Left ventricle myocardium inferior (tissue), 1 donor: ENCODE data around the gene AMPD2. TPM values are rescaled to one million over a fixed set of nuclear protein-coding genes. Genes with fewer than 3 reads are reported as not detected.

ENCODE experiments used
- DNase-seq: peaks from one replicate; pipeline ENCODE4 v3.0.0-alpha.2; 2020
- H3K27ac ChIP-seq: fragments of 200-600 bp; replicated peaks from 2 replicates; pipeline ENCODE4 v1.8.0; 2021
- H3K27me3 ChIP-seq: fragments of 200-600 bp; 2 replicates; pipeline ENCODE4 v1.8.0; 2021; ENCODE audit warnings: low read depth
- H3K36me3 ChIP-seq: fragments of 200-600 bp; 2 replicates; pipeline ENCODE4 v1.8.0; 2021
- H3K4me1 ChIP-seq: fragments of 200-600 bp; 2 replicates; pipeline ENCODE4 v1.8.0; 2021
- H3K4me3 ChIP-seq: fragments of 200-600 bp; 2 replicates; pipeline ENCODE4 v1.8.0; 2021; ENCODE audit warnings: mild to moderate bottlenecking, moderate library complexity
- H3K9me3 ChIP-seq: fragments of 200-600 bp; replicated peaks from 2 replicates; pipeline ENCODE4 v1.8.0; 2021
- CTCF ChIP-seq: fragments of 200-600 bp; IDR thresholded peaks from 2 replicates; pipeline ENCODE4 v1.8.0; 2021; ENCODE audit warnings: antibody characterized with exemption, mild to moderate bottlenecking, borderline replicate concordance
- intact Hi-C: fragments of 100-400 bp; cut with micrococcal nuclease; formaldehyde crosslinking; loops from one replicate; pipeline ENCODE4 v1.11.0; 2022
- total RNA-seq: library from RNA; stranded (reverse); fragmentation: NEBNext Ultra II Directional; extraction: Animal tissue kit (Norgen Biotek cat#: 25700); gene quantifications from one replicate; pipeline ENCODE4 v1.2.1, GENCODE V29; 2021
- donor health status: DM: no; HTN: yes; CAD: no; lungs with severe emphysema.

The AMPD2 gene
- total RNA-seq, 1 donor from 2014 or later: 12.9 TPM

DNA sequence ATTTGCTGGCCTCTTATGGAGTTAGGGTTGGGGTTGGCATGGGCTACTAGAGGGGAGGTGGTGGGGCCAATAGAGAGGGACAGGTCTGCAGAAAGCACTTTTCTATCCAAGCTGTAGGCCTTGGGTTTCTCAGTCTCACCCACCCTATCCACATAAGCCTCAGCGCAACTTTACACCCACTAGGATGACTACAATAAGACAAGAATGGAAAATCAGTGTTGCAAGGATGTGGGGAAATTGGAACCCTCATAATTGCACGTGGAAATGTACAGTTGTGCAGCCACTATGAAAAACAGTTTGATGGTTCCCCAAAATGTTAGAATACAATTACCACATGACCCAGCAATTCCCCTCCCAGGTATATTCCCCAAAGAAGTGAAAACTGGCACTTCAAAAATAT, 22.2 kb downstream of the AMPD2 start:
- intact Hi-C loops: loop anchor here (5.0 kb wide), 1 partner anchor 130 kb away; no protein-coding TSS in a partner anchor
- Histone ChIP-seq H3K36me3 (no peaks in the 10 kb centered on the region), H3K9me3 (peaks cover 5% of the 10 kb centered on the region), H3K4me1 (peaks cover 7% of the 10 kb centered on the region), H3K27ac (no peak overlapping the region), H3K27me3 (peaks cover 4% of the 10 kb centered on the region), H3K4me3 (no peak overlapping the region)
- no peak for TF ChIP-seq CTCF
- no peak for DNase-seq

DNA sequence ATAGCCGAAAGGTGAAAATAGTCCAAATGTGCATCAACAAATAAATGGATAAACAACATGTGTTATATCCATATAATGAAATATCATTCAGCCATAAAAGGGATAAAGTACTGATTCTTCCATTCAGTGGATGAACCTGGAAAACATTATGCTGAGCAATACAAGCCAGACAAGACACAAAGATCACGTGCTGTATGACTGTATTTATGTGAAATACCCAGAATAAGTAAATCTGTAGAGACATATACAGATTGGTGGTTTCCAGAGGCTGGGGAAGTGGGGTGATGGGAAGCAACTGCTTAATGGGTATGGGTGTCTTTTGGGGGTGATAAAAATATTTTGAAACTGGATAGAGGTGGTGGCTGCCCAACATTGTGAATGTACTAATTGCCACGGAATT, 23.0 kb downstream of the AMPD2 start:
- TF ChIP-seq CTCF: no peak
- intact Hi-C loops: loop anchor here (5.0 kb wide), 1 partner anchor 130 kb away; no protein-coding TSS in a partner anchor
- H3K9me3 ChIP-seq: peaks cover 5% of the 10 kb centered on the region
- H3K27ac ChIP-seq: no peak overlapping the region
- no peak for DNase-seq
- no peaks in the 10 kb centered on the region for H3K36me3 ChIP-seq
- H3K4me1 ChIP-seq: peaks cover 7% of the 10 kb centered on the region
- H3K4me3 ChIP-seq: no peak overlapping the region
- peaks cover 4% of the 10 kb centered on the region for H3K27me3 ChIP-seq

DNA sequence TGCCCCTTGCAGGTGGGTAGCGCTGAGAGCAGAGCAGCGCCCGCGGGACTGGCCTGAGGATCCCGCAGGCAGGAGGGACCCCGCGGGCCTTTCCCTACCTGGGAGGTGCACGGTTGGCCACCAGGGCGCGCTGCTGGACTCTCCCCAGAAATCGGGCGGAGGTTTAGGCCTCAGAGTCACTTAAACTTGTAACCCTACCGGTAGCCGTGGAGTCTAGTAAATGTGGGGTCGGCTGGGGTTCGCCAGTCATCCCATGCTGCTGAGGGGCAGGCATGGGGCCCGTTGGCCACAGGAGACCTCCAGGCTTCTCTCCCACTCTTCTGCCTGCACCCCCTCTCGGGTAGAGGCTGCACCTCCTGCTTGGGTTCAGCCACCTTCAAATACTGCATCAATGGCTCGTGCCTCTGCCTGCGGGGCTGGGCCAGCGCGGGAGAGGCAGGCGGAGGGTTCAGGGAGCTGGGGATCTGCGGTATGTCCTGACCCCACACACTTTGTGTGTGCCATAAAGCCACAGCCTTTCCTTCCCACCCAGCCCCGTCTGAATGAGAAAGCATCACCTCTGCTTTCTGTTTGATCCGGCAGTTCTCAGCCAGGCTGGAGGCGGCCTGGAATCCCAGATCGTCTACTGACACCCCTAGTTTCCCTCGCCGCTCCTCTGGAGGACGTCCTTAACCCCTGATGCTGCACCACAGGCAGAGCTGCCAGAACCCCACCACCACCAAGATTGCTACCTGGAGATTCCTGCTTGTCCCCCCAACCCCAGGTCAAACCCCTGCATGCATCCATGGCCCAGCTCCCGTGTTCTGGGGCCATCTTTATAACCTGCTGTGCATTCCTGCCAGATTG, 24.0 kb downstream of the AMPD2 start:
- Histone ChIP-seq H3K4me3 (no peak overlapping the region), H3K4me1 (peaks cover 7% of the 10 kb centered on the region), H3K27me3 (peaks cover 4% of the 10 kb centered on the region), H3K27ac (no peak overlapping the region), H3K9me3 (peaks cover 5% of the 10 kb centered on the region), H3K36me3 (no peaks in the 10 kb centered on the region)
- intact Hi-C loops: loop anchor here (5.0 kb wide), 1 partner anchor 129 kb away; no protein-coding TSS in a partner anchor
- TF ChIP-seq CTCF: peak; percentile 90
- peak; percentile 83 for DNase-seq

DNA sequence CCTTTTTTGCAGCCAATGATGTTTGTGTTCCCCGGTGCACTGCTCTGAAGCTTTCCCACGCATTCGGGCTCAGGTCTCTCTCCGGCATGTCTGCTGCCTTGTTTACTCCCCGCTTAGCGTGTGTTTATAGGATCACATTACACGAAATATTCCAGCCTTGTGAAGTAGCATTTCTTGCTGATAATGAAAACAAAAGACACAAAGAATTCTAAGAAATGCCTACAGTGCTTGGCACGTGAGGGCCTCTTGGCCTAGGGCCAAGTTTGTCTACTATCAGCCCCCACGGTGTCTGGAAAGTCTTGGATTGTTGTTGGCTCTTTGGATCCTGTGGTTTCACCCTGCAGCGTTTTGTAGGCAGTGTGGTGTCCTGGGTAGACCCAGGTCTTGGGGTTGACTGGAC, 25.0 kb downstream of the AMPD2 start:
- no peak for TF ChIP-seq CTCF
- H3K36me3 ChIP-seq: no peaks in the 10 kb centered on the region
- no peak overlapping the region for H3K4me3 ChIP-seq
- H3K27me3 ChIP-seq: peaks cover 4% of the 10 kb centered on the region
- H3K9me3 ChIP-seq: peaks cover 5% of the 10 kb centered on the region
- intact Hi-C loops: loop anchor here (5.0 kb wide), 1 partner anchor 128 kb away; no protein-coding TSS in a partner anchor
- DNase-seq: no peak
- peaks cover 7% of the 10 kb centered on the region for H3K4me1 ChIP-seq
- no peak overlapping the region for H3K27ac ChIP-seq

- Histone ChIP-seq H3K4me1 (peaks cover 2% of the 10 kb centered on the region), H3K27ac (no peak overlapping the region), H3K4me3 (peak overlapping the region; percentile 49), H3K36me3 (no peaks in the 10 kb centered on the region), H3K9me3 (peaks cover 5% of the 10 kb centered on the region), H3K27me3 (peaks cover 4% of the 10 kb centered on the region)
- peak; percentile 42 for TF ChIP-seq CTCF
- DNase-seq: no peak
- intact Hi-C loops: no loop called here
Observed at GRCh38 chr1:109649491-109649914, 29.9 kb downstream of the AMPD2 start.
